Left ventricle myocardium inferior (tissue), 1 donor: ENCODE data around the gene MRPL28. TPM values are rescaled to one million over a fixed set of nuclear protein-coding genes. Genes with fewer than 3 reads are reported as not detected.
"Not testable (repeated sequence)": the region's sequence is repeated elsewhere in the genome, so short reads cannot be mapped to it uniquely, and the experiment has no call there.

Source experiments
- DNase-seq: peaks from one replicate; pipeline ENCODE4 v3.0.0-alpha.2; 2020
- H3K27ac ChIP-seq: fragments of 200-600 bp; replicated peaks from 2 replicates; pipeline ENCODE4 v1.8.0; 2021
- H3K27me3 ChIP-seq: fragments of 200-600 bp; 2 replicates; pipeline ENCODE4 v1.8.0; 2021; ENCODE audit warnings: low read depth
- H3K36me3 ChIP-seq: fragments of 200-600 bp; 2 replicates; pipeline ENCODE4 v1.8.0; 2021
- H3K4me1 ChIP-seq: fragments of 200-600 bp; 2 replicates; pipeline ENCODE4 v1.8.0; 2021
- H3K4me3 ChIP-seq: fragments of 200-600 bp; 2 replicates; pipeline ENCODE4 v1.8.0; 2021; ENCODE audit warnings: mild to moderate bottlenecking, moderate library complexity
- H3K9me3 ChIP-seq: fragments of 200-600 bp; replicated peaks from 2 replicates; pipeline ENCODE4 v1.8.0; 2021
- intact Hi-C: fragments of 100-400 bp; cut with micrococcal nuclease; formaldehyde crosslinking; loops from one replicate; pipeline ENCODE4 v1.11.0; 2022
- total RNA-seq: library from RNA; stranded (reverse); fragmentation: NEBNext Ultra II Directional; extraction: Animal tissue kit (Norgen Biotek cat#: 25700); gene quantifications from one replicate; pipeline ENCODE4 v1.2.1, GENCODE V29; 2021
- TF ChIP-seq, protein P1 (sequence below): fragments of 200-600 bp; IDR thresholded peaks from 2 replicates; pipeline ENCODE4 v1.8.0; 2021; ENCODE audit warnings: antibody characterized with exemption, mild to moderate bottlenecking, borderline replicate concordance
- donor health status: DM: no; HTN: yes; CAD: no; lungs with severe emphysema.

The MRPL28 gene
- total RNA-seq, 1 donor from 2014 or later, result 76.1 TPM

DNA sequence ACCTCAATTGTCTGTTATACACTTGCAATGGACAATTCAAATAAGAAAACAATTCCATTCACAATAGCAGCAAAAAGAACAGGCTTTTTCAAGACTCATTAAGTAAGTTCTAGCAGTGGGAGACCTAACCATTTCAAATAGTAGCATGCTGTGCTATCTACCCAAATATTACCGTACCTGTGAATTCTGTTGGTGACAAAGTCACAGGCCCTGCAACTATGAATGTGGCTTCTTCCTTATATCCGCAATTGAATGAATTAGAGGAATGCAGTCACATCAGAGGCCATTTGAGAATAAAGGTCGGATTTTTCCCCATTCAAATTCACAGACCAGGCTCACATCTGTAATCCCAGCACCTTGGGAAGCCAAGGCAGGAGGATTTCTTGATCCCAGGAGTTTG lies 25.9 kb upstream of the MRPL28 start:
- H3K27me3 ChIP-seq, result no peaks in the 10 kb centered on the region
- peaks cover 27% of the 10 kb centered on the region for H3K4me1 ChIP-seq
- peak overlapping the region; percentile 75 for H3K4me3 ChIP-seq
- peak overlapping the region; percentile 91 for H3K27ac ChIP-seq
- TF ChIP-seq, protein P1, sequence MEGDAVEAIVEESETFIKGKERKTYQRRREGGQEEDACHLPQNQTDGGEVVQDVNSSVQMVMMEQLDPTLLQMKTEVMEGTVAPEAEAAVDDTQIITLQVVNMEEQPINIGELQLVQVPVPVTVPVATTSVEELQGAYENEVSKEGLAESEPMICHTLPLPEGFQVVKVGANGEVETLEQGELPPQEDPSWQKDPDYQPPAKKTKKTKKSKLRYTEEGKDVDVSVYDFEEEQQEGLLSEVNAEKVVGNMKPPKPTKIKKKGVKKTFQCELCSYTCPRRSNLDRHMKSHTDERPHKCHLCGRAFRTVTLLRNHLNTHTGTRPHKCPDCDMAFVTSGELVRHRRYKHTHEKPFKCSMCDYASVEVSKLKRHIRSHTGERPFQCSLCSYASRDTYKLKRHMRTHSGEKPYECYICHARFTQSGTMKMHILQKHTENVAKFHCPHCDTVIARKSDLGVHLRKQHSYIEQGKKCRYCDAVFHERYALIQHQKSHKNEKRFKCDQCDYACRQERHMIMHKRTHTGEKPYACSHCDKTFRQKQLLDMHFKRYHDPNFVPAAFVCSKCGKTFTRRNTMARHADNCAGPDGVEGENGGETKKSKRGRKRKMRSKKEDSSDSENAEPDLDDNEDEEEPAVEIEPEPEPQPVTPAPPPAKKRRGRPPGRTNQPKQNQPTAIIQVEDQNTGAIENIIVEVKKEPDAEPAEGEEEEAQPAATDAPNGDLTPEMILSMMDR, result no peak
- DNase-seq, result no peak
- H3K36me3 ChIP-seq, result peaks cover 6% of the 10 kb centered on the region
- no peaks in the 10 kb centered on the region for H3K9me3 ChIP-seq
- intact Hi-C loops, result no loop called here

DNA sequence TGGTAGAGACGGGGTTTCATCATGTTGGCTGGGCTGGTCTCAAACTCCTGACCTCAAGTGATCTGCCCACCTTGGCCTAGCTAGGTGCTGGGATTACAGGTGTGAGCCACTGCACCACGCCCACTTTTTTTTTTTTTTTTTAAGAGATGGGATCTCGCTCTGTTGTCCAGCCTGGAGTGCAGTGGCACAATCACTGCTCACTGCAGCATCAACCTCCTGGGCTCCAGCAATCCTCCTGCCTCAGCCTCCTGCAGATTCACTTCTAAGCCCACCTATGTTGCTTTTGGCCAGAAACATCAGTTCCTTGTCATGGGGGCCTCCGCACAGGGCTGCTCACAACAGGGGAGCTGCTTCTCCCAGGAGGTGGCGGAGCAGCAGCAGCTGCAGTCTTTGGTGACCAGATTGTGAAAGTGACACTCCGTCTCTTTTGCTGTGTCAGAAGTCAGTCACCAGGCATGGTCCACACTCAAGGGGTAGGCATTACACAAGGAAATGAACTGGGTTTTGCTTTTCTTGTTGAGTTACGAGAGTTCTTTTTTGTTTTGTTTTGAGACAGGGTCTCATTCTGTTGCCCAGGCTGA lies 22.2 kb upstream of the MRPL28 start:
- peaks cover 27% of the 10 kb centered on the region for H3K4me1 ChIP-seq
- no peaks in the 10 kb centered on the region for H3K36me3 ChIP-seq
- no peaks in the 10 kb centered on the region for H3K27me3 ChIP-seq
- H3K27ac ChIP-seq, result no peak overlapping the region
- intact Hi-C loops, result no loop called here
- TF ChIP-seq, protein P1, result no peak
- no peak for DNase-seq
- H3K4me3 ChIP-seq, result no peak overlapping the region
- H3K9me3 ChIP-seq, result no peaks in the 10 kb centered on the region

DNA sequence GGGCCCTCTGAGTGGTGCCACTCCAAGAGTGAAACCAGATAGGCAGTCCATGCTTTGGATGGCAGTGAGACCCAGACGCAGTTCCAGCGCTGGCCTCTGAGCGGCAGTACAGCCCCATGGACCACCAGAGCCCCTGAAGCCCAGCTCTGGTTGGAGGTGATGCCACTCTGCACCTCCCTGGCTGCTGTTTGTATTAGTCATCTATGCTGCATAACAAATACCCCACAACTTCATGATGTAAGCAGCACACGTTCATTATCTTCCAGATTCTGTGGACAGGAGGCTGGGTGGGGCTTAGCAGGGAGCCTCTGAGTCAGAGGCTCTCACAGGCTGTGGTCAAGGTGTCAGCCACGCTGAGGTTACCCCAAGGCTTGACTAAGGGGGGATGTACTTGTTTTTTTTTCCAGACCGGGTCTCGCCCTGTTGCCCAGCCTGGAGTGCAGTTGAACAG lies 21.6 kb upstream of the MRPL28 start:
- Histone ChIP-seq H3K27me3 (no peaks in the 10 kb centered on the region), H3K27ac (no peak overlapping the region), H3K9me3 (no peaks in the 10 kb centered on the region), H3K4me3 (no peak overlapping the region), H3K4me1 (peaks cover 28% of the 10 kb centered on the region), H3K36me3 (no peaks in the 10 kb centered on the region)
- TF ChIP-seq, protein P1, result peak; percentile 64
- DNase-seq, result no peak
- intact Hi-C loops, result no loop called here

DNA sequence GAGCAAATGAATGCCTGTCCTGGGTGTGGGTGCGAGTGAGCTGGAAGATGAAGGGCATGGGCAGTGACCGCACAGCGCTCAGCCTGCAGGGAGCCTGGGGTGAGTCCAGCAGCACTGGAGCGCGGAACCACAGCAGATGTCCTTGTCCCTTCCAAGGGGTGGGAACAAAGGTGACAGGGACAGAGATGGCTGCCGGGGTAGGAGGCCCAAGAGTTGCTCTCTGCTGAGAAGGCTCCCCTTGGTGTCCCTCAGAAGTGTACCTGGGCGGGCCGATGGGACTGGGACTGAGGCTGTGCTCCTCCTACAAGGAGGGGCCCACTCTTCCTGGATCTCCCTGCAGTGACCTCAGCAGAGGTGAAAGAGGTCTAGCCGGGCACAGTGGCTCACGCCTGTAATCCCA lies 19.0 kb upstream of the MRPL28 start:
- no peak for DNase-seq
- H3K9me3 ChIP-seq, result no peaks in the 10 kb centered on the region
- H3K4me3 ChIP-seq, result no peak overlapping the region
- intact Hi-C loops, result no loop called here
- no peaks in the 10 kb centered on the region for H3K36me3 ChIP-seq
- TF ChIP-seq, protein P1, result no peak
- H3K27ac ChIP-seq, result peak overlapping the region; percentile 80
- H3K27me3 ChIP-seq, result no peaks in the 10 kb centered on the region
- H3K4me1 ChIP-seq, result peaks cover 35% of the 10 kb centered on the region

DNA sequence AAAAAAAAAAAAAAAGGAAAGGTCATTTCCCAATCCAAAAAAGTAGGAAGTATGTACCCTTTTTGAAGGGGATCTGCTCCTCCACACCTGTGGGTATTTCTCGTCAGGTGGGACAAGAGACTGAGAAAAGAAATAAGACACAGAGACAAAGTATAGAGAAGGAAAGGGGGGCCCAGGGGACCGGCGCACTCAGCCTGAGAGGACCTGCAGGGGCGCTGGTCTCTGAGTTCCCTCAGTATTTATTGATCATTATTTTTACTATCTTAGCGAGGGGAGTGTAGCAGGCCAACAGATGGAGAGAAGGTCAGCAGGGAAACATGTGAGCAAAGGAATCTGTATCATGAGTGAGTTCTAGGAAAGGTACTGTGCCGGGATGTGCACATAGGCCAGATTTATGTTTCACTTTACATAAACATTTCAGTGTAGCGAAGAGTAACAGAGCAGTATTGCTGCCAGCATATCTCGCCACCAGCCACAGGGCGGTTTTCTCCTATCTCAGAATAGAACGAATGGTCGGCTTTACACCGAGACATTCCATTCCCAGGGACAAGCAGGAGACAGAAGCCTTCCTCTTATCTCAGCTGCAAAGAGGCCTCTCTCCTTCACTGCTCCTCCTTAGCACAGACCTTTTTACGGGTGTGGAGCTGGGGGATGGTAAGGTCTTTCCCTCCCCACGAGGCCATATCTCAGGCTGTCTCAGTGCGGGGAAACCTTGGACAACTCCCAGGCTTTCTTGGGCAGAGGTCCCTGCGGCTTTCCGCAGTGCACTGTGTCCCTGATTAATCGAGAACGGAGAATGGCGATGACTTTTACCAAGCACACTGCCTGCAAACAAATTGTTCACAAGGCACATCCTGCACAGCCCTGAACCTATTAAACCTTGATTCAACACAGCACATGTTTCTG lies 17.7 kb upstream of the MRPL28 start:
- H3K36me3 ChIP-seq, intact Hi-C loops, H3K9me3 ChIP-seq, H3K27me3 ChIP-seq: not testable (repeated sequence)
- peak overlapping the region; percentile 80 for H3K27ac ChIP-seq
- TF ChIP-seq, protein P1, result peak; percentile 18
- peaks cover 48% of the 10 kb centered on the region for H3K4me1 ChIP-seq
- DNase-seq, result peak; percentile 54
- peak overlapping the region; percentile 39 for H3K4me3 ChIP-seq
